UCSD-AML1 (cell line): Measurements from ENCODE around the gene PGP.
A peak's percentile ranks its signal among the peaks of the same experiment; 100 is the strongest.

Experiments used
- DNase-seq: peaks from one replicate; lab custom pipeline; 2025; ENCODE audit not compliant: unreplicated experiment; lab: John Stamatoyannopoulos, UW

Gene PGP

DNA sequence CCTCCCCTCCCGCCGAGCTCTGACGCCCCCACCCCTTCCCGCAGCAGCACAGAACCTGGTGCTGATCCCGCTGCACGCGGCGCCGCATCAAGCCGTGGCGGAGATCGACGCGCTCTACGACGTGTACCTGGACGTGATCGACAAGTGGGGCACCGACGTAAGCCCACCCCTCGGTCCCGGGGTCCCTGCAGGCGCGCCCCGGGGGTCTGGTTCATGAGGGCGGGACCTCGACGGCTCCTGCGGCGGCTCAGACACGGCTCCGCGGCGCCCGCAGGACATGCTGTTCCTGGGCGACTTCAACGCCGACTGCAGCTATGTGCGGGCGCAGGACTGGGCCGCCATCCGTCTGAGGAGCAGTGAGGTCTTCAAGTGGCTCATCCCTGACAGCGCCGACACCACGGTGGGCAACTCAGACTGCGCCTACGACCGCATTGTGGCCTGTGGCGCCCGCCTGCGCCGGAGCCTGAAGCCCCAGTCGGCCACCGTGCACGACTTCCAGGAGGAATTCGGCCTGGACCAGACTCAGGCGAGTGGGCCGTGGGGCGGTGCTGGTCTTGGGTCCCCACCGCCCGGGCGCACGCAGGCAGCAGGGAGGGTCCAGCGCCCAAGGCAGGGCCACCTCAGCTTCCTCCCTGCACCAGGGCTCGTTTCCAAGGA, 23.0 kb upstream of the PGP start:
- DNase-seq: no peak

DNA sequence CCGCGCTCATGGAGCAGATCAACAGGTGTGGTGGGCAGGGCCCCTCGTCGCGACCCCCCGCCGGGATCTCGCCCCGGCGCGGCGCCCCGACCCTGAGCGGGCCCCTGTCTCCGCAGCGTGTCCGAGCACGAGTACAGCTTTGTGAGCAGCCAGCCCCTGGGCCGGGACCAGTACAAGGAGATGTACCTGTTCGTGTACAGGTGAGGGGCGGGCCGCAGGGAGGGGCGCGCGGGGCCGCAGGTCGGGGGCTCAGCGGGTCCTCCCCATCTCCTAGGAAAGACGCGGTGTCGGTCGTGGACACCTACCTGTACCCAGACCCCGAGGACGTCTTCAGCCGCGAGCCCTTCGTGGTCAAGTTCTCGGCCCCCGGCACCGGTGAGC, 22.5 kb upstream of the PGP start:
- DNase-seq: no peak

DNA sequence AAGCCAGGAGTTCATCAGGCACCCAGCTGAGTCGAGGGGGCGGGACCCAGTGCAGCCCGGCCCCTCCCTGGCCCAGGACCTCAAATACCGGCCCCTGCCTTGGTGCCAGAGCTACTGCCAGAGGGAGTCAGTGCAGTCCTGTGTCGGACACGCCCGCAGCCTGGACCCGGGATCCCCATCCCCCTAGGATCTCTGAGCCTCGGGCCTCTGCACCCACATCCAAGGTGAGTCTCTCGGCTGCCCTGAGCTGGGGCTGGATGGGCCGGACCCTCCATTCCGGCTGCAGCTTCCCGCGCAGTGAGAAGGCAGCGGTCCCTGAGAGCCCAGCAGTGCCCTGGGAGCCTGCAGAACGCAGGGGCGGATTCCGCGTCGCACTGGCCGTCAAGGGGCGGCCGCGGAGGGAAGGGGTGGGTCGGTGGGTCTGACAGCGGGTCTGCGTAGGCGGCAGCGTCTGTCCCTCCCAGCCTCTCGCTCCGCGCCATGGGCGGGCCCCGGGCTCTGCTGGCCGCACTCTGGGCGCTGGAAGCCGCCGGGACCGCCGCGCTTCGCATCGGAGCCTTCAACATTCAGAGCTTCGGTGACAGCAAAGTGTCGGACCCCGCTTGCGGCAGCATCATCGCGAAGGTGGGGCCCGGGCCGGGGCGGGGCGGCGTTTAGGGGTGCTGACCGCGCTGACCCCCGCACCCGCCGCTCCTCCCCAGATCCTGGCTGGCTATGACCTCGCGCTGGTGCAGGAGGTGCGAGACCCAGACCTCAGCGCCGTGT, 21.9 kb upstream of the PGP start, which contains the start of gene DNASE1L2:
TSS of gene DNASE1L2 (plus strand) at position 108 of the 765 bp plus-strand sequence. CDS start at position 481, 373 bp downstream.
- no peak for DNase-seq

DNA sequence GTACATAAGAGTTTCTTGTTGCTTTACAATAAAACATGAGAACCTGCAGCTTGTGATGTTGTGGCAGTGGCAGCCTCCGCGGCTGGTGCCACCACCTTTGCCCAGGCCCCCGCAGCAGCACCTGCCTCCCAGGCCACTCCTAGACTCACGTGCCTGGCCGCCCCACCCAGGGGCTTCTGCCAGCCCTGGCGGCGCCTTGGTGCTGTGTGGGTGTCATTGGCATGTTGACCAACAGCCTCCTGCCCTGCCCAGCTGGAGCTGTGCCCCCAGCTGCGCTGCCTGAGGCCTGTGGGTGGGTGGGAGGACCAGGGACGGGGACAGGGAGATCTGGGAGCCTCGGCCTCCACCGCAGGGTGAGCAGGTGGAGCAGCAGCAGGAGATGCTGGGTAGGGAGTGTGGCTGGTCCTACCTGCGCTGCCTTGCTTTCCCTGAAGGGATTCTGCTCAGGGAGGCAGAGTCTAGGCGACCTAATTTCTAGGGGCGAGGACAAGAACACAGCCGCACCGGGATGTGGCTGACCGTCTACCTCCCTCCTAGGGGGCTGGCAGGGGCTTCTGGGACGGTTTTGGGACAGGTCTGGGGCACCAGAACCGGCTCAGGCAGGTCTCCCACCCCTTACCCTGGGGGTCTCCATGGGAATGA, 21.2 kb upstream of the PGP start:
- no peak for DNase-seq

DNA sequence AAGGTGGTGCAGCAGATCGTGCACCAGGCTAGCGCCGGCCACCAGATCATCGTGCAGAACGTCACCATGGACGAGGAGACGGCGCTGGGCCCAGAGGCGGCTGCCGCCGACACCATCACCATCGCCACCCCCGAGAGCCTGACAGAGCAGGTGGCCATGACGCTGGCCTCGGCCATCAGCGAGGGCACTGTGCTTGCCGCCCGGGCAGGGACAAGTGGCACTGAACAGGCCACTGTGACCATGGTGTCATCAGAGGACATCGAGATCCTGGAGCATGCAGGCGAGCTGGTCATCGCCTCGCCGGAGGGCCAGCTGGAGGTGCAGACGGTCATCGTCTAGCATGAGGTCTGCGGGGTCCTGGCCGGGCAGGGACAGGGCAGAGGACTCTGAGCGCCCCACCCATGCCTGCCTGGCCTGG, 20.6 kb upstream of the PGP start:
- DNase-seq: no peak

DNA sequence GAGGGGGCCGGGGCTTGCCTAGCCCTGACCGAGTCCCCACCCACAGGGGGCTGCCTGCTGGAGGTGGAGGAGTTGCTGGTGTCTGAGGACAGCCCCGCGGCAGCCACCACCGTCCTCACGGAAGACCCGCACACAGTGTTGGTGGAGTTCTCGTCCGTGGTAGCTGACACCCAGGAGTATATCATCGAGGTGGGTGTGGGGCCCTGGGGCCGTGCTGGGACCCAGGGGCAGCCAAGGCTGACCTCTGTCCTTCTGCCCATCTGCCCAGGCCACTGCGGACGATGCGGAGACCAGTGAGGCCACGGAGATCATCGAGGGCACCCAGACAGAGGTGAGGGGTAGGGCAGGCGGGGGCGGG, 20.2 kb upstream of the PGP start:
- DNase-seq: no peak

DNA sequence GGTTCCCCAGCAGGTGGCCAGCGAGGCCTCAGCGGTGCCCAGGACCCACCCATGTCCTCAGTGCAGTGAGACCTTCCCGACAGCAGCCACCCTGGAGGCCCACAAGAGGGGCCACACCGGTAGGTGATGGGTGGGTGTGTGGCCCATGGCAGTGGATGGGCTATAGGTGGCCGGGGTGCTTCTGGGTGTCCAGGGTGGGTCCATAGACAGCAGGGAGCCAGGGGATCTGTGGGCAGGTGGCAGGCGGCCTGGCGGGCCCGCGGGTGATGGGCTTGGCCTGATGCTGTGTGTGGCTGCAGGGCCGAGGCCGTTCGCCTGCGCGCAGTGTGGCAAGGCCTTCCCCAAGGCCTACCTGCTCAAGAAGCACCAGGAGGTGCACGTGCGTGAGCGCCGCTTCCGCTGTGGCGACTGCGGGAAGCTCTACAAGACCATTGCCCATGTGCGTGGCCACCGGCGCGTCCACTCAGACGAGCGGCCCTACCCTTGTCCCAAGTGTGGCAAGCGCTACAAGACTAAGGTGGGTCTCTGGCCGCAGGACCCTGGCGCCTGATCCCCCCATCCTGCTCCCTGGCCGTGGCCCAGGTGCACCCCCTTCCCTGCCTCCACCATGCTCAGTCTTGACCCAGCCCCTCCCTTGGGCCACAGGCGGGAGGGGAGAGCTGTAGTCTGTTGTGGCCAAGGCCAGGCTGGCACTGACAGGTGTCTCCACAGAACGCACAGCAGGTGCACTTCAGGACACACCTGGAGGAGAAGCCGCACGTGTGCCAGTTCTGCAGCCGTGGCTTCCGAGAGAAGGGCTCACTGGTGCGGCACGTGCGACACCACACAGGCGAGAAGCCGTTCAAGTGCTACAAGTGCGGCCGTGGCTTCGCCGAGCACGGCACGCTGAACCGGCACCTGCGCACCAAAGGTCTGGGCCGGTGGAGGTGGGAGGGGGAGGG, 19.5 kb upstream of the PGP start:
- DNase-seq: no peak

DNA sequence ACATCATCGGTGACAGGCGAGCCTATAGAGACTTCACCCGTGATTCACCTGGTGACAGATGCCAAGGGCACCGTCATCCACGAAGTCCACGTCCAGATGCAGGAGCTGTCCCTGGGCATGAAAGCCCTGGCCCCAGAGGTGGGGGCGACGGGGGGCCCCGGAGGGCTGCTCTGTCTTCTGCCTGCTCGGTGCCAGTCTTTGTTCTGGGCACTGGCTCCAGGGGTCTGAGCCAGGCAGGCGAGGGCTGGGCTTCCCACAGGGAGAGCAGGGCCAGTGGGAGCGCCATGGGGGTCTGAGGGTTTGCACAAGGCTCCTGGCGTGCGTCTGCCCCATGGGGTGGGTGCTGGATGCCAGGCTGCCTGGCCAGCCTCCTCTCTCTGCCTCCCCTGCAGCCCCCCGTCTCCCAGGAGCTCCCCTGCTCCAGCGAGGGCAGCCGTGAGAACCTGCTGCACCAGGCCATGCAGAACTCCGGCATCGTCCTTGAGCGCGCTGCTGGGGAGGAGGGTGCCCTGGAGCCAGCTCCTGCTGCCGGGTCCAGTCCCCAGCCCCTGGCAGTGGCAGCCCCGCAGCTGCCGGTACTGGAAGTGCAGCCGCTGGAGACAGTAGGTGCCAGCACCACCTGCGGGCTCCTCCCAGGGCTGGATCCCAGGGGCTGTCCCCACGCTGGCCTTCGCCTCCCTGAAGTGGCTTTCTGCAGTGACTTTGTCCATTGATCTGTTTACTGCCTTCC, 18.6 kb upstream of the PGP start:
- DNase-seq: no peak

DNA sequence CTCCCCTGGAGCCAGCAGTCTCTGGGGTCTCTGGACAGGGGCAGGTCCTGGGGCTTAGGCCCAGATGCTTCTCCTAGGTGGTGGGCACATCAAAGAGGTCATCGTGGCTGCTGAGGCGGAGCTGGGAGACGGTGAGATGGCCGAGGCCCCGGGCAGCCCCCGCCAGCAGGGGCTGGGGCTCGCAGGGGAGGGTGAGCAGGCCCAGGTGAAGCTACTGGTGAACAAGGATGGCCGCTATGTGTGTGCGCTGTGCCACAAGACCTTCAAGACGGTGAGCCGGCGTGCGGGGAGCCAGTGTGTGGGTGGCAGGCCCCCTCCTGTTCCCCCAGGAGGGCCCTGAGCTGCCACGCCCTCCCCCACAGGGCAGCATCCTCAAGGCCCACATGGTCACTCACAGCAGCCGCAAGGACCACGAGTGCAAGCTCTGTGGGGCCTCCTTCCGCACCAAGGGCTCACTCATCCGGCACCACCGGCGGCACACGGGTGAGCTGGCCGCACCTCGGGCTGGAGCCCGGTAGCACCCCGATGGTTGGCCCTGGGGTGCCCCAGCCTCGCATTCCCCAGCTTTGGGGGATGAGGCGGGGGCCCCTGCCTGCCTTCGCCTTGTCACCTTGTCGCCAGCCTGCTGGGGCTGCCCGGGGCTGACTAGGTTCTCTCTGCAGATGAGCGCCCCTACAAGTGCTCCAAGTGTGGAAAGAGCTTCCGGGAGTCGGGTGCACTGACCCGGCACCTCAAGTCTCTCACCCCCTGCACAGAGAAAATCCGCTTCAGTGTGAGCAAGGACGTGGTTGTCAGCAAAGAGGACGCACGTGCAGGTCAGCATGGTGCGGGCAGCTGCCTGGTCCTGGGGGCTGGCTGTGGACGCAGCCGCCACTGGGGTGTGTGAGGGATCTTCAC, 17.7 kb upstream of the PGP start:
- DNase-seq: no peak

GRCh38 chr16:2231016-2231931, 16.6 kb upstream of the PGP start:
- no peak for DNase-seq

GRCh38 chr16:2230376-2230775, 15.7 kb upstream of the PGP start:
- DNase-seq: no peak

DNA sequence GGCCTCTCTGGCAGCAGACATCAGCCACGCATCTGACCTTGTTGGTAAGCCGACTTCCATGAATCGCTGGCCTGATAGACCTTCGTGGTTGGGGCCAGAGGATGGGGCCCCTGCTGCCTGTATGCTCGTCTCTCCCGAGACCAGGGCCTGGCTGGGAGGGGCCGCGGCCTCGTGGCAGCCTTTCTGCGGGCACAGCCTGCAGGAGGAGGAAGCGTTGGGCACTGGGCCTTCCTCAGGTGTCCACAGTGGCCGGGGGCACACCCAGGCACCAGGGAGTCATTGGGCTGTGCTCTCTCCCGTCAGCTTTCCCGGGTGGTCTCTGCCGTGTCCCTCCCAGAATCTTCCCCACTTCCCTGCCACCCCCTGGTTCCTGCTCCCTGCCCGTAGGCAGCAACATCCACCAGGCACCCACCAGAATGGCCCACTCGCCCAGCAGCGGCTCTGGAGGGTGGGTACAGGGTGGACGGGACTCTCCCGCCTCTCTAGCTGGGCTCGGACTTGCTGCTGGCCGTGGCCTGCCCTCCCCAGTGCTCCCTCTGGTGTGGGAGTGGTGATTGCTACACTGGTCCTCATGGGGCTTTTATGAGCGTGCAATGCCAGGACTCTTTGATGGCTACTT, 15.1 kb upstream of the PGP start:
- no peak for DNase-seq

GRCh38 chr16:2229091-2229490, 14.5 kb upstream of the PGP start:
- DNase-seq: no peak

DNA sequence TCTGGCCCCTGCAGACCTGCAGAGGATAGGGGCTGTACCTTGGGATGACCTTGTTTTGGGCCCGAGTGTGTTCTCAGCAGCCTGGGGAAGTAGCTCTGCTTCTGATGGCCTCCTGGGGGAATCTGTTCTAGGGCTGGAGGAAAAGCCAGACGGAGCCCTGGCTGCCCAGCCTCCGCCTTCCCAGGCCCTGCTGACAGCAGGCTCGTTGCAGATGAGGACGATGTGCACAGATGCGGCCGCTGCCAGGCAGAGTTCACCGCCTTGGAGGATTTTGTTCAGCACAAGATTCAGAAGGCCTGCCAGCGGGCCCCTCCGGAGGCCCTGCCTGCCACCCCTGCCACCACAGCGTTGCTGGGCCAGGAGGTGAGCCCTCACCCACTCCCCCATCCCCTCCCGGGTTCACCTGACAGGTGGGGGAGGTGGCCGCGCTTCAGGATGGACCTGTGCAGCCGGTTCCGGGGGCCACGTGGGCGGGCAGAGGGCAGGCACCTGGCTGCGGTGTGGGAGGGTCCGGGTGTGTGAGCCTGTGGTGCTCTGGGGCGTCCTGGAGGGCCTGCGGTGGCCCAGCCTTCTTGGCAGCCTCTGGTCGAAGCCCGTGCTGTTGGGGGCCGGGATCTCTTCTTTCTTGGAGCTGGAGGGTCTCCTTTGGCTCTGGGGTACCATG, 13.7 kb upstream of the PGP start:
- no peak for DNase-seq

- DNase-seq: no peak
These were observed 12.3 kb upstream of the PGP start for GRCh38 chr16:2226918-2227317.

- DNase-seq: no peak
These were observed 11.7 kb upstream of the PGP start for GRCh38 chr16:2226245-2226793.

GRCh38 chr16:2223942-2224486, 9.4 kb upstream of the PGP start:
- DNase-seq: peak; percentile 55
